CD4-positive, alpha-beta memory T cell (primary cell): ENCODE results near the gene MORF4L1. TPM values are rescaled to one million over a fixed set of nuclear protein-coding genes. Genes with fewer than 3 reads are reported as not detected.
"Not testable (repeated sequence)": the region's sequence is repeated elsewhere in the genome, so short reads cannot be mapped to it uniquely, and the experiment has no call there.

Experiments used
- CTCF ChIA-PET: fragments of 350-600 bp; sonication (Branson Sonifier 250); formaldehyde crosslinking; loops from one replicate; lab custom pipeline; 2021; ENCODE audit warnings: inconsistent platforms; ENCODE audit not compliant: partially characterized antibody; lab: Charles Lee
- POLR2A ChIA-PET: fragments of 350-600 bp; sonication (Branson Sonifier 250); formaldehyde crosslinking; loops from one replicate; lab custom pipeline; 2021; ENCODE audit not compliant: partially characterized antibody; lab: Charles Lee
- DNase-seq, 5 donors: peaks; one replicate each; pipeline versions ENCODE4 v3.0.0 to v3.0.0-alpha.2; 2020 to 2022; ENCODE audit warnings: mixed read lengths in 1 of 5
- H3K27ac ChIP-seq: one replicate; pipeline ENCODE4 v1.7.0; 2013; ENCODE audit warnings: low read depth, low read length
- H3K27me3 ChIP-seq: 2 replicates; pipeline ENCODE4 v1.7.0; 2013; ENCODE audit warnings: mild to moderate bottlenecking, low read length, moderate library complexity; ENCODE audit not compliant: insufficient read depth
- H3K36me3 ChIP-seq: 2 replicates; pipeline ENCODE4 v1.7.0; 2013; ENCODE audit warnings: mild to moderate bottlenecking, low read length, moderate library complexity; ENCODE audit not compliant: insufficient read depth
- H3K4me1 ChIP-seq: 2 replicates; pipeline ENCODE4 v1.7.0; 2013; ENCODE audit warnings: mild to moderate bottlenecking, low read length, moderate library complexity; ENCODE audit not compliant: insufficient read depth
- H3K4me3 ChIP-seq, 2 donors: one replicate each; pipeline ENCODE4 v1.7.0; 2013; ENCODE audit warnings: low read length in 2 of 2, mild to moderate bottlenecking in 1 of 2
- H3K9me3 ChIP-seq, 2 donors: one replicate each; pipeline ENCODE4 v1.7.0; 2013; ENCODE audit warnings: low read length in 2 of 2, control low read depth in 1 of 2; ENCODE audit not compliant: control insufficient read depth in 1 of 2
- H3K27ac Mint-ChIP-seq, 7 donors: one replicate each; pipeline ENCODE4 v1.8.0; 2020 to 2021; ENCODE audit warnings: mixed read lengths in 7 of 7, mild to moderate bottlenecking in 6 of 7, inconsistent platforms in 3 of 7, moderate library complexity in 3 of 7
- H3K27me3 Mint-ChIP-seq, 2 donors: one replicate each; pipeline ENCODE4 v1.8.0; 2020 to 2021; ENCODE audit warnings: mixed read lengths in 2 of 2
- H3K36me3 Mint-ChIP-seq, 2 donors: one replicate each; pipeline ENCODE4 v1.8.0; 2020 to 2021; ENCODE audit warnings: mixed read lengths in 2 of 2, inconsistent platforms in 1 of 2, mild to moderate bottlenecking in 1 of 2
- H3K4me1 Mint-ChIP-seq, 4 donors: one replicate each; pipeline ENCODE4 v1.8.0; 2020 to 2021; ENCODE audit warnings: mixed read lengths in 4 of 4, mild to moderate bottlenecking in 1 of 4
- H3K4me3 Mint-ChIP-seq, 8 donors: one replicate each; pipeline ENCODE4 v1.8.0; 2020 to 2021; ENCODE audit warnings: mixed read lengths in 8 of 8, mild to moderate bottlenecking in 7 of 8, moderate library complexity in 6 of 8, inconsistent platforms in 3 of 8
- H3K9me3 Mint-ChIP-seq, 8 donors: one replicate each; pipeline ENCODE4 v1.8.0; 2020 to 2021; ENCODE audit warnings: mixed read lengths in 8 of 8, mild to moderate bottlenecking in 5 of 8, inconsistent platforms in 3 of 8, moderate library complexity in 1 of 8
- intact Hi-C: fragments of 100-400 bp; cut with micrococcal nuclease; formaldehyde crosslinking; loops from one replicate; pipeline ENCODE4 v1.15.1; 2023
- polyA plus RNA-seq, 2 donors: library from polyadenylated mRNA; unstranded; fragments of 300-500 nt; fragmentation: Illumina TruSeq; gene quantifications; one replicate each; pipeline ENCODE4 v1.2.3, GENCODE V29; 2021
- total RNA-seq, 2 experiments: library from RNA; stranded (reverse); gene quantifications; one replicate each; pipeline ENCODE4 v1.2.3, GENCODE V29; 2021

The MORF4L1 gene
- total and polyA plus RNA-seq, 4 experiments from 2014 or later = 260 to 395 (median 274) TPM

GRCh38 chr15:78872972-78873792 lies 492 bp downstream of the MORF4L1 start:
- ChIA-PET POLR2A (interaction anchor here (0.6 to 3.5 kb wide), 22 partner anchors 10 to 1186 kb away, joined by 3 to 31 read pairs (median 4); partner anchors contain the start of genes CTSH, IDH3A, IREB2 and PSMA4), CTCF (interaction anchor here (0.6 to 2.7 kb wide), 10 partner anchors 10 to 106 kb away, joined by 3 to 9 read pairs (median 4); no protein-coding TSS in a partner anchor)
- Mint-ChIP-seq H3K27me3 (no peaks in the 10 kb centered on the region), H3K4me3 (peak overlapping the region; percentile 96 to 100 (median 99)), H3K4me1 (peaks cover 22 to 67% (median 35%) of the 10 kb centered on the region in 4 donors), H3K27ac (peak overlapping the region; percentile 100), H3K9me3 (peaks cover 0 to 3% (median 0%) of the 10 kb centered on the region in 8 donors), H3K36me3 (peaks cover under 1 to 32% of the 10 kb centered on the region in 2 donors)
- Histone ChIP-seq H3K27me3 (no peaks in the 10 kb centered on the region), H3K27ac (peak overlapping the region; percentile 100), H3K9me3 (no peaks in the 10 kb centered on the region), H3K4me1 (peaks cover 43% of the 10 kb centered on the region), H3K4me3 (peak overlapping the region; percentile 59 to 91), H3K36me3 (no peaks in the 10 kb centered on the region)
- DNase-seq = peak; percentile 89 to 93 (median 91)
- intact Hi-C loops = loop anchor here (1.0 to 10.0 kb wide), 5 partner anchors 13 to 434 kb away; partner anchors contain the start of gene PSMA4

GRCh38 chr15:78873793-78874765 lies 1.4 kb downstream of the MORF4L1 start:
- Mint-ChIP-seq H3K27me3 (no peaks in the 10 kb centered on the region), H3K4me3 (peak overlapping the region; percentile 96 to 100 (median 99)), H3K27ac (peak overlapping the region; percentile 100), H3K9me3 (peaks cover 0 to 3% (median 0%) of the 10 kb centered on the region in 8 donors), H3K36me3 (peaks cover 5 to 39% of the 10 kb centered on the region in 2 donors), H3K4me1 (peaks cover 27 to 76% (median 41%) of the 10 kb centered on the region in 4 donors)
- CTCF ChIA-PET = interaction anchor here (0.6 to 2.7 kb wide), 11 partner anchors 11 to 105 kb away, joined by 3 to 9 read pairs (median 4); no protein-coding TSS in a partner anchor
- Histone ChIP-seq H3K4me3 (peak overlapping the region; percentile 59 to 91), H3K27ac (peak overlapping the region; percentile 100), H3K36me3 (no peaks in the 10 kb centered on the region), H3K9me3 (no peaks in the 10 kb centered on the region), H3K27me3 (no peaks in the 10 kb centered on the region), H3K4me1 (peaks cover 52% of the 10 kb centered on the region)
- POLR2A ChIA-PET = interaction anchor here (0.7 to 3.5 kb wide), 17 partner anchors 9 to 1185 kb away, joined by 3 to 31 read pairs (median 5); partner anchors contain the start of genes CTSH, IREB2, PSMA4 and ZFAND6
- intact Hi-C loops = loop anchor here (1.0 to 10.0 kb wide), 5 partner anchors 14 to 435 kb away; partner anchors contain the start of gene PSMA4
- DNase-seq = peak; percentile 45 to 82 (median 56)

GRCh38 chr15:78875107-78875914 lies 2.6 kb downstream of the MORF4L1 start:
- POLR2A ChIA-PET = interaction anchor here (2.8 to 3.5 kb wide), 3 partner anchors 8 to 14 kb away, joined by 12 to 31 read pairs (median 16); no protein-coding TSS in a partner anchor
- Mint-ChIP-seq H3K9me3 (peaks cover 0 to 3% (median 0%) of the 10 kb centered on the region in 8 donors), H3K36me3 (peaks cover 9 to 49% of the 10 kb centered on the region in 2 donors), H3K27ac (peak overlapping the region; percentile 100), H3K4me1 (peaks cover 33 to 88% (median 52%) of the 10 kb centered on the region in 4 donors), H3K27me3 (no peaks in the 10 kb centered on the region), H3K4me3 (peak overlapping the region; percentile 96 to 100 (median 99))
- peaks cover 64% of the 10 kb centered on the region for H3K4me1 ChIP-seq
- peak overlapping the region; percentile 57 to 91 for H3K4me3 ChIP-seq
- intact Hi-C loops = loop anchor here (10.0 kb wide), 1 partner anchor 121 kb away; no protein-coding TSS in a partner anchor
- H3K9me3 ChIP-seq = no peaks in the 10 kb centered on the region
- peaks cover 3% of the 10 kb centered on the region for H3K36me3 ChIP-seq
- H3K27me3 ChIP-seq = no peaks in the 10 kb centered on the region
- CTCF ChIA-PET = no interaction called here
- DNase-seq = no peak
- H3K27ac ChIP-seq = peak overlapping the region; percentile 100

- not testable (repeated sequence) for H3K4me3 ChIP-seq
- H3K4me1 ChIP-seq = peaks cover 80% of the 10 kb centered on the region
- intact Hi-C loops = loop anchor here (2.0 to 10.0 kb wide), 2 partner anchors 14 to 122 kb away; no protein-coding TSS in a partner anchor
Observed at GRCh38 chr15:78876954-78877353, 4.3 kb downstream of the MORF4L1 start.

GRCh38 chr15:78878356-78878755 lies 5.7 kb downstream of the MORF4L1 start:
- Histone ChIP-seq H3K36me3 (peaks cover 32% of the 10 kb centered on the region), H3K4me3 (no peak overlapping the region), H3K9me3 (no peaks in the 10 kb centered on the region), H3K27ac (no peak overlapping the region), H3K27me3 (no peaks in the 10 kb centered on the region), H3K4me1 (peaks cover 89% of the 10 kb centered on the region)
- H3K4me1 Mint-ChIP-seq = peaks cover 49 to 94% (median 72%) of the 10 kb centered on the region in 4 donors
- intact Hi-C loops = loop anchor here (10.0 kb wide), 1 partner anchor 124 kb away; no protein-coding TSS in a partner anchor
- peaks cover 0 to 3% (median 0%) of the 10 kb centered on the region in 8 donors for H3K9me3 Mint-ChIP-seq
- POLR2A ChIA-PET = interaction anchor here (1.6 kb wide), 1 partner anchor 13 kb away, joined by 3 read pairs; no protein-coding TSS in a partner anchor
- DNase-seq = no peak
- peaks cover 29 to 66% of the 10 kb centered on the region in 2 donors for H3K36me3 Mint-ChIP-seq
- no peaks in the 10 kb centered on the region for H3K27me3 Mint-ChIP-seq
- CTCF ChIA-PET = no interaction called here
- peak overlapping the region; percentile 21 to 100 (median 80) for H3K4me3 Mint-ChIP-seq
- H3K27ac Mint-ChIP-seq = peak overlapping the region in 5 of 7 donors; percentile 18 to 100 (median 55)

More at GRCh38 chr15:78876954-78877353, 4.3 kb downstream of the MORF4L1 start:
- DNase-seq, H3K27me3 Mint-ChIP-seq, H3K9me3 ChIP-seq, H3K27me3 ChIP-seq, H3K27ac ChIP-seq, H3K9me3 Mint-ChIP-seq: not testable (repeated sequence)
- Mint-ChIP-seq H3K27ac (peak overlapping the region in 3 of 7 donors; percentile 8 to 100 (median 46)), H3K36me3 (peaks cover 20 to 63% of the 10 kb centered on the region in 2 donors), H3K4me1 (peaks cover 43 to 98% (median 64%) of the 10 kb centered on the region in 4 donors), H3K4me3 (peak overlapping the region; percentile 58 to 100 (median 98))
- CTCF ChIA-PET = interaction anchor here (0.8 kb wide), 1 partner anchor 14 kb away, joined by 3 read pairs; no protein-coding TSS in a partner anchor
- peaks cover 18% of the 10 kb centered on the region for H3K36me3 ChIP-seq
- POLR2A ChIA-PET = interaction anchor here (1.3 kb wide), 1 partner anchor 15 kb away, joined by 4 read pairs; no protein-coding TSS in a partner anchor
